SK-N-SH (cell line): ENCODE data around the gene PEX5.

ENCODE experiments used
- CHD2 ChIP-seq: fragments of 150-350 bp; IDR thresholded peaks from 2 replicates; pipeline ENCODE4 v1.6.1; 2018; ENCODE audit warnings: low read length; ENCODE audit not compliant: partially characterized antibody
- EP300 ChIP-seq, 2 experiments: IDR thresholded peaks; 2 replicates each; pipeline versions ENCODE4 v1.4.0 to v1.6.1; 2012; ENCODE audit warnings: borderline replicate concordance in 1 of 2, low read depth in 1 of 2, low read length in 1 of 2
- EZH2phosphoT487 ChIP-seq: fragments of 200-600 bp; sonication (generic); IDR thresholded peaks from 2 replicates; pipeline ENCODE4 v1.6.1; 2017; ENCODE audit warnings: low read depth, mixed run types, mild to moderate bottlenecking, antibody characterized with exemption, moderate library complexity, borderline replicate concordance
- GABPA ChIP-seq: IDR thresholded peaks from 2 replicates; pipeline ENCODE4 v1.4.0; 2012; ENCODE audit warnings: low read depth, mild to moderate bottlenecking
- GATA2 ChIP-seq: sonication (generic); formaldehyde crosslinking; IDR thresholded peaks from 2 replicates; pipeline ENCODE4 v1.5.0; 2020; ENCODE audit warnings: mild to moderate bottlenecking, missing genetic modification reagents
- NFIC ChIP-seq: IDR thresholded peaks from 2 replicates; pipeline ENCODE4 v1.4.0; 2012; ENCODE audit warnings: borderline replicate concordance
- NRF1 ChIP-seq: IDR thresholded peaks from 2 replicates; pipeline ENCODE4 v1.6.1; 2012; ENCODE audit warnings: low read depth, mild to moderate bottlenecking, low read length
- POLR2AphosphoS5 ChIP-seq: IDR thresholded peaks from 2 replicates; pipeline ENCODE4 v1.6.1; 2012; ENCODE audit warnings: low read depth, low read length
- TF ChIP-seq, protein P1 (sequence below): fragments of 150-350 bp; IDR thresholded peaks from 2 replicates; pipeline ENCODE4 v1.6.1; 2017; ENCODE audit warnings: antibody characterized with exemption, low read length, low read depth, borderline replicate concordance
- TF ChIP-seq, protein P2 (sequence below): fragments of 200-600 bp; sonication (generic); IDR thresholded peaks from 2 replicates; pipeline ENCODE4 v1.6.1; 2017; ENCODE audit warnings: antibody characterized with exemption, mild to moderate bottlenecking, moderate library complexity
- TF ChIP-seq, protein P3 (sequence below): IDR thresholded peaks from 2 replicates; pipeline ENCODE4 v1.4.0; 2012; ENCODE audit warnings: low read depth, borderline replicate concordance

DNA sequence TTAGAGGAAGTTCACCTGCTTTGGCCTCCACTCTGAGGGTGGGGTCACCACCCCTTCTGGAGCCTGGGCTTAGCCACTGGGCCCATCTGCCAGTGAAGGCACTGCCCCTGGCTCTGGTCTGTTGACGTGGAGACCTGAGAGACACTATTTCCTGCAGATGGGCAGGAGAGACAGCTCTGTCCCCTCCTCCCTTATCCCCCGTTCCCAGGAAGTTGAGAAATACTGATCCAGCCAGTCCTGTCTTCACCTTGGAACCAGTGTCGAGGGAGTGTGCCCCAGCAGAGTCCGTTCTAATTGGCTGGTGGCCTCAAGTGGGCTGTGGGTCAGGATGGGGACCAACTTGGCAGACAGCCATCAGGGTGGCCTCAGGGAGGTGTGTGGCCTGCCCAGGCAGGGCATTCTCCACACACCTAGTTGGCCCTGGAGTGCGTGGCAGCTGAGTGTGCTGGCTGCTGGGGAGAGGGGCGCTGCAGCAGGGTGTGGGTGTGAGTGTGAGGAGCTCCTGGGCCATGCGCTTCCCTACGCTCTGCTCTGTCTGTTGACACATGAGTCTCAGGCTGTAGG is 33.9 kb upstream of the PEX5 start:
- no peak for TF ChIP-seq NRF1
- TF ChIP-seq EP300 (IDR thresholded peaks at IDR 0.05; ENCODE audit: borderline replicate concordance in 1 of 2, low read depth in 1 of 2, low read length in 1 of 2): no peak
- TF ChIP-seq, protein P1, sequence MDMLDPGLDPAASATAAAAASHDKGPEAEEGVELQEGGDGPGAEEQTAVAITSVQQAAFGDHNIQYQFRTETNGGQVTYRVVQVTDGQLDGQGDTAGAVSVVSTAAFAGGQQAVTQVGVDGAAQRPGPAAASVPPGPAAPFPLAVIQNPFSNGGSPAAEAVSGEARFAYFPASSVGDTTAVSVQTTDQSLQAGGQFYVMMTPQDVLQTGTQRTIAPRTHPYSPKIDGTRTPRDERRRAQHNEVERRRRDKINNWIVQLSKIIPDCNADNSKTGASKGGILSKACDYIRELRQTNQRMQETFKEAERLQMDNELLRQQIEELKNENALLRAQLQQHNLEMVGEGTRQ: no peak
- TF ChIP-seq, protein P2, sequence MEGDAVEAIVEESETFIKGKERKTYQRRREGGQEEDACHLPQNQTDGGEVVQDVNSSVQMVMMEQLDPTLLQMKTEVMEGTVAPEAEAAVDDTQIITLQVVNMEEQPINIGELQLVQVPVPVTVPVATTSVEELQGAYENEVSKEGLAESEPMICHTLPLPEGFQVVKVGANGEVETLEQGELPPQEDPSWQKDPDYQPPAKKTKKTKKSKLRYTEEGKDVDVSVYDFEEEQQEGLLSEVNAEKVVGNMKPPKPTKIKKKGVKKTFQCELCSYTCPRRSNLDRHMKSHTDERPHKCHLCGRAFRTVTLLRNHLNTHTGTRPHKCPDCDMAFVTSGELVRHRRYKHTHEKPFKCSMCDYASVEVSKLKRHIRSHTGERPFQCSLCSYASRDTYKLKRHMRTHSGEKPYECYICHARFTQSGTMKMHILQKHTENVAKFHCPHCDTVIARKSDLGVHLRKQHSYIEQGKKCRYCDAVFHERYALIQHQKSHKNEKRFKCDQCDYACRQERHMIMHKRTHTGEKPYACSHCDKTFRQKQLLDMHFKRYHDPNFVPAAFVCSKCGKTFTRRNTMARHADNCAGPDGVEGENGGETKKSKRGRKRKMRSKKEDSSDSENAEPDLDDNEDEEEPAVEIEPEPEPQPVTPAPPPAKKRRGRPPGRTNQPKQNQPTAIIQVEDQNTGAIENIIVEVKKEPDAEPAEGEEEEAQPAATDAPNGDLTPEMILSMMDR: no peak
- TF ChIP-seq GATA2 (CRISPR knock-in tag): peak; percentile 2; the same call in 1 of the 2 replicates
- no peak for TF ChIP-seq POLR2AphosphoS5
- no peak for TF ChIP-seq GABPA
- TF ChIP-seq CHD2: no peak
- TF ChIP-seq EZH2phosphoT487: no peak
- TF ChIP-seq, protein P3, sequence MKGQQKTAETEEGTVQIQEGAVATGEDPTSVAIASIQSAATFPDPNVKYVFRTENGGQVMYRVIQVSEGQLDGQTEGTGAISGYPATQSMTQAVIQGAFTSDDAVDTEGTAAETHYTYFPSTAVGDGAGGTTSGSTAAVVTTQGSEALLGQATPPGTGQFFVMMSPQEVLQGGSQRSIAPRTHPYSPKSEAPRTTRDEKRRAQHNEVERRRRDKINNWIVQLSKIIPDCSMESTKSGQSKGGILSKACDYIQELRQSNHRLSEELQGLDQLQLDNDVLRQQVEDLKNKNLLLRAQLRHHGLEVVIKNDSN: no peak
- TF ChIP-seq NFIC: no peak
